GM20431 (cell line): Measurements from ENCODE around the gene CDC42EP4.
"Not testable (repeated sequence)": the region's sequence is repeated elsewhere in the genome, so short reads cannot be mapped to it uniquely, and the experiment has no call there.

Experiments used
- in situ Hi-C: fragments of 300-500 bp; cut with MseI, MboI; formaldehyde crosslinking; loops from one replicate; pipeline ENCODE4 v1.15.0; 2020; ENCODE audit warnings: low sequenced_read_pairs; ENCODE audit not compliant: unreplicated experiment

The CDC42EP4 gene

DNA sequence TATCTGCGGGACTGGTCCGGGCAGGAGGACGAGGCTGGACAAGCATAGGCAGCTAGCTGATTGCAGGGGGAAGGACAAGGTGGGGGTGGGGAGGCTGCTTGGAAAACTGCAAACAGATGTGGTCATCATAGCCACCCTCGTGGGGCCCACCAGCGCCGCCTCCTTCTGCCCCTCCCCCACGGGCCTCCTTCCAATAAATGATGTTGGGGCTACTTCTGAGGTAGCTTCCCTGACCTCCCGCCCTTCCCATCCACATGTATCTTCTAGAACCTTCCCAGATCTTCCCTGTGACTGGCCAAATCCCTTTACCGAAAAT lies 12.3 kb upstream of the CDC42EP4 start:
- in situ Hi-C loops: no loop called here

DNA sequence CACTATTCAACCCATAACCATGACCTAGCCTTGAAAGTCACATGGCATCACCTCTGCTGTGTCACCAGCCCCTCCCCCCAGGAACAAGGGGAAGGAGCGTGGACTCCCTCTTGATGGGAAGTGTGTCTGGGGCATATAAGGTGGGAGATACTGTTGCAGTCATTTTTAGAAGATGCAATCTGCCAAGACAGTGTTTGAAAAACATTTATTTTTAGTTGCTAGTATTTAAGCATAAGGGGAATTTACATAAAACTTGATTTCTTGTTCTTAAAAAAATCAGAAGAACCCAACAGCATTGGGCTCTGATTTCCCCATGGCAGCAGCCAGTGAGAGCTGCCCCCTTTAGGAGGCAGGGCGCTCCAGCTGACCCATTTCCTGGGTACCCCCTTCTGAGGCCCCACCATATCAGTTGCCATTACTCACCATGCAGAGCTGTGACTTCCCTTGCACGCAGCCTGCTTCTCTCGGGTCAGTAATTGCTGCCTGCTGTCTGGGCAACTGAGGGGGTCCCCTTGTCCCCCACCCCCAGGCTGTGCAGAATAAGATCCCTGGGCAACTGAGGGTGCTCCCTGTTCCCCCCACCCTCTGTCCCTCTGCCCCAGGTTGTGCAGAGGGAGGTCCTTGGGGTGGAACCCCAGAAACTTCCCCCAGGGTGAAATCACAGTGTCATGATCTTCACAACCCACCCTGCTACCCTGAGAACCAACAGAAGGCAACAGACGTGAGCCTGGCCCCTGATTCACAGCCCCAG lies 11.8 kb upstream of the CDC42EP4 start:
- in situ Hi-C loops: no loop called here

DNA sequence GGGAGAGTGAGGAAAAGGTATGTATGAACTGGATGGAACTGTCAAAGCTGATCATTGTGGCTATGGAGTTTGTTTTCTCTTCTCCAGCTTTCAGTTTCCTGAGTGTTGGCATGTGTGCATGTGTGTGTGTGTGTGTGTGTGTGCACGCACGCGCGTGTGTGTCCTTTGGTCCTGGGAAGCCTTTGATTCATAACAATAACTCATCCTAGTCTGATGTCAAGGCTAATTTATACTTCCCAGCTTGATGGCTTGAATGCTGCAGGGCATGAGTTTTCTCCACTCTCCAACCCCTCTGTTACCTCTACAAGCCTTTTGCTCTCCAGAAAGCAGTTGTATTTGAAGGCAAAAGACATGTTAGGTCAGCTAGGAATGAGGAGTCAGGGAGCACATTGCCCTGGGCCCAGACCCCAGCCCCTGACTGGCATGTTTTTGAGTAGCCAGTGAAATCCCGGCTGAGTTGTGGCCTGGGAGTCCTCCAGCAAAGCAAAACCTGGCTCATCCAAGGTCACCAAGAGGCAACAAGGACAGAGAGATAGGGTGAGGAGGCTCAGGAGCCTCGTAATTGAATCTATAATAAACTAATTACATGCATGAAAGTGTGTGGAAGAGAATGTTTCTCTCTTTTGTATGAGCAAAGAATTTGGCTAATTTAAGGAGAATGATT lies 8.9 kb upstream of the CDC42EP4 start:
- in situ Hi-C loops: no loop called here

DNA sequence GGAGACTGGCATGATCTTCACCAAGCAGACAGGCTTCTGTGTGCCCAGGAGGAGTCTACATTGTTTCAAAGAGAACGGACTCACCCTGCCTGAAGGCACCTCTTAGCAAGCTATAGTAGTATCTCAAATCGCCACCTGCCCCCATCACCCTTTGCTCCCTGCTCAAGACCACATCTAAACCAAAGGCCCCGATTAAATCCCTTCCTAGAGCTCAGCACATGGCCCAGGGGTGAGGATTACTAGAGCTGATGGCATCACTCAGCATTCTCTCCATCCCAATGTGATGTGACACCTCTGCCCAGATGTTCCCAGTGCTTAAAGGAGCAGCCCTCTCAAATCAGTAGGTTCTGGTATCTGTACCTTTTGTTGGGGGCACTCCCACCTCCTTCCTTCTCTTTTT lies 8.0 kb upstream of the CDC42EP4 start:
- in situ Hi-C loops: no loop called here

DNA sequence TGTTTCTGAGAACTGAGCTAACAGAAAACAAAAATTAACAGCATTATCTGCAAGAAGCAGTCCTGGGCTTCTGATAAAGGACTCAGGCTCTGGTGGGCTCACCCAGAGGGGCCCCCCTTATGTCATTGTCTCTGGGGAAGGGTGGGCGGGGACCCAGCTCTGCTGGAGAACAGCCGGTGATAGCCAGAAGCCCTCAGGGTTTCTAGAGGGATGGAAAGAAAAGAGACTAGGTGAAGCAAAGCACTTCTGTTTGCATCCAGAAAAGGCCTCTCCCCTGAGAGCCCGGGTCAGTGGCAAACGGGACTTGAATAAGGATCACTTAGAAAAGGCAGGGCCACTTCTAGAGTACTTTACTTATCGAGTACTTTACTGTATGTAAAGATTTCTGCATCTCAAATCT lies 7.0 kb upstream of the CDC42EP4 start:
- in situ Hi-C loops: no loop called here

DNA sequence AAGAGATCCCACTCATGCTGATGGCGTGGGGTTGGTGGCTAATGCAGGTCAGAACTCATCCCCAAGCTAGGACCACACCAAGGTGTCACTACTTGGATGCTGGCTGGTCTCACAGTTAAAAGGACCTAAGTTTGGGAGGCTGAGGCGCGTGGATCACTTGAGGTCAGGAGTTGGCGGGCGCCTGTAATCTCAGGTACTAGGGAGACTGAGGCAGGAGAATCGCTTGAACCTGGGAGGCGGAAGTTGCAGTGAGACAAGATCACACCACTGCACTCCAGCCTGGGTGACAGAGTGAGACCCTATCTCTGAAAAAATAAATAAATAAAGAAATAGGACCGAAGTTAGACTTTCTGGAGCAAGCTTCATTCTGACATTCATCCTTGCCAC lies 6.6 kb upstream of the CDC42EP4 start:
- in situ Hi-C loops: no loop called here

DNA sequence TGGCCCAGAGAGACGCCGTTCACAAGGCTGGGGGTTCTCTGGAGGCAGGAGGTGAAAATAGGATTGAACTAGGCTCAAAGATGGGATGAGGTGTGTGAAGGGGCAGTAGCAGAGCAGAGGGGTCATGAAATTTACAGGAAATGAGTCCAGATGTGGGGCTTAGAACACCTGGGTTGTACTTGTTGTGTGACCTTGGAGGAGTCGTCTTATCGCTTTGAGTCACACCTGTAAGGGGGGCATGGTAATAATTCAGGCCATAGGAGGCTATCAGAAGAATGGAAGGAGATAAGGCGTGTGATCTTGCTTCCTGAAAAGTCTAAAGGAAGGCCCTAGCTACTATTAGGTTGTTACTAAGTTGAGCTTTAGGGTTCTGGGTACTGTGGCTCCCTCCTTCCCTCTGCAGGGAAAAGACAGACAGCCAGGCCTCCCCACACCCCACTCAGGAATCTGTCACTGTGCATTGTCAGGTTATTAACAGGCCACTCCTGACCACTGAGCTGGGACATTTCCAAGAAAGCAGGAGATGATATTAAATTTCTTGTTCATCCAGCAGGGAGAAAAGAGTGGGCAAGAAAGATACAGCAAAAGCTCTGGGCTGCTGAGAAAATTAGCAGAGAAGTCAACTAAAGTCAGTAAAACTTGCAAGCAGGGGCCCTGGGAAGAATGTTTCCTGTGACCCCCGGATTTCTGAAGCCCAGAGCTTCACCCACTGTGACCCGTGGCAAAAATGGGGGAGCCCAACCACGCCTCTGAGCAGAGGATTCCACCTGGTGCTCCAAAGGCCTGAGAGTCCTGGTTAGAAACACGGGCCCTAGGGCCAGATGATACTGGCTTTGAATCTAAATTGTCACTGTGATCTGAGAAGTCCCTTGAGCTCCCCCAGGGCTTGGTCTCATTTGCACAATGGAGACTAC lies 6.0 kb upstream of the CDC42EP4 start:
- in situ Hi-C loops: no loop called here

DNA sequence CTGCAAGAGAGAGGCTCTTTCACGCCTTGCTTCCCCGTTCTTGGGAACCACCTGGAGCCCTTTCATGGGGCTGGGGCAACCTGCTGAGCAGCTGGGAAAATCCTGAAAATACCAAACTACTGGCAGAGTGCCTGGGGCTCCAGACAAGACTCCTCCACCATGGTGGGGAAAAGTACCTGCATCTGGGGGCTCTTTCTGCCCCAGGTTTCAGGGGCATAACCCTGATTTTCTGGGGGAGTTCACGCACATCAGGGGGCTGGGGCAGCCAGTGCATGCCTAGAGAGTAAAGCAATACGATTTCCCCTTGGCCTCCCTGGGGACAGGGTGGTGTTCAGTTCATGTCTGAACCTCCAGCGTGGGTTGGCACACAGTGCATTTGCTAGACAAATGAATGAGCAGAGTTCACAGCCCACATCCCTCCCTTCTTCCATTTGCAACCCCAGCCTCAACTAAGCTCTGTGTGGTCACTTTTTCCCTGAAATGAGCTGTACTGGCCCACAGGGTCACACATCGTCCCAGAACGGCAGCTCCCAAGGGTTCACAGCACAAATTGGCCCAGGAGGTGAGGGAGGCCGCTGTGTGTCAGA lies 5.2 kb upstream of the CDC42EP4 start:
- in situ Hi-C loops: no loop called here

DNA sequence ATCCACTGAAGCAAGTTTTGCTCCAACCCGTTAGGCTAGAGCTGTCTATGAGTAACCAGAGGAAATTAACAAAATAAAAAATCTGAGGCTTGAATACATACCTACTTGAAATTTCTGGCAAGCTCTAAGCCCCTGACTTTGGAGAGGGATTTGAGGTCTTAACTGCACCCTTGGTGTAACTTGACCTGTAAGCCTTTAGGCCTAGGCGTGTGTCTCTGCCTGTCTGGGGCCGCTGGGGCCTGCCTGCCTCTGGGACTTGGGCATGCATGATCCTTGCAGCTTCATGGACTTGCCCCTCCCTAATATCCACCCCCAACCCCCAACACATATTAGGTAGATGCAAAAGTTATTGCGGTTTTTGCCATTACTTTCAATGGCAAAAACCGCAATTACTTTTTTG lies 3.7 kb upstream of the CDC42EP4 start:
- in situ Hi-C loops: no loop called here

DNA sequence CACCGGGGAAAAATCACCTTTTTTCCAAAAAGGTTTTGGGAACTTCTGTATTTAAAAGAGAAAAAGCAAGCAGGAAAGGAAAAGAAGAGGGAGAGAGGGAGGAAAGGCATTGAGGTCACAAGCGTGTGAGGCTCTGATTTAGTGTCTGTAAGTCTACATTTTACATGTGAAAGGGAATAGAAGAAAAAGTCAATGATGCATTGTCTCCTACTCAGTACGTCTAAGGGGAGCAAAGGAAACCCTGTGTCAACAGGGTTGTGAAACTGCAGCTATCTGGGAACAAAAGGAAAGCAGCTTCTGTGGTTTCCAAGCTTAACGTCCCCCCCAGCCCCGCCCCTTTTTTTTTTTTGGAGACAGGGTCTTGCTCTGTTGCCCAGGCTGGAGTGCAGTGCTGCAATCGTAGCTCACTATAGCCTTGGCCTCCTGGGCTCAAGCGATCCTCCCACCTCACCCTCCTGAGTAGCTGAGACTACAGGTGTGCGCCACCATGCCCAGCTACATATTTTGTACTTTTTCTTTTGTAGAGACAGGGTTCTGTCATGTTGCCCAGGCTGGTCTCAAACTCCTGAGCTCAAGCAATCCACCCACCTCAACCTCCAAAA lies 1.8 kb upstream of the CDC42EP4 start:
- in situ Hi-C loops: no loop called here

DNA sequence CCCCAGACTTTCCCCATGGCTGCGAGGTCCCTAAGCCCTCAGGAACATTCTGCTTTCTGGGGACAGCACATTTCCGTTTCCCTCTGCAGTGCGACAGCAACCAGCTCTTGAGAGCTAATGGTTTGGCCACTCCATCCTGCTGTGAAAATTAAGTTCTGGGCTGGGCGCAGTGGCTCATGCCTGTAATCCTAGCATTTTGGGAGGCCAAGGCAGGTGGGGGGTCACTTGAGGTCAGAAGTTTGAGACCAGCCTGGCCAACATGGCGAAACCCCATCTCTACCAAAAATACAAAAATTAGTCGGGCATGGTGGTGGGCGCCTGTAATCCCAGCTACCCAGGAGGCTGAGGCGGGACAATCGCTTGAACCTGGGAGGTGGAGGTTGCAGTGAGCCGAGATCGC lies 1.1 kb upstream of the CDC42EP4 start:
- in situ Hi-C loops: not testable (repeated sequence)

DNA sequence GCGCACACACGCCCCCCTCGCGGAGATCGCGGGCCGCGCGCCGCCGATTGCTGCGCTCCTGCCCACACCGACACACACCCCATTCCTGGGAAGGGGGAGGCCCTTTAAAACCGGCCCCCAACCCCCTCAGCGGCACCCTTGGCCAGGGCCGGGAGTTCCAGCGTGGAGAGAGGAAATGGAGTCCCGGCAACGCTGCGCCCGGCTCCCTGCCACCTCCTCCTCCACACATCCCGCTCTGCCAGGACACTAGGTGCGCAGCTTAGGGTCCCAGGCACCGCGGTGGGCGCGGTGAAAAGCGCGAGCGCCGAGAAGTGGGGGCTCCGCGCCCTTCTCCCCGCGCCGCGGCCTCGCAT lies 397 bp downstream of the CDC42EP4 start:
- in situ Hi-C loops: no loop called here

DNA sequence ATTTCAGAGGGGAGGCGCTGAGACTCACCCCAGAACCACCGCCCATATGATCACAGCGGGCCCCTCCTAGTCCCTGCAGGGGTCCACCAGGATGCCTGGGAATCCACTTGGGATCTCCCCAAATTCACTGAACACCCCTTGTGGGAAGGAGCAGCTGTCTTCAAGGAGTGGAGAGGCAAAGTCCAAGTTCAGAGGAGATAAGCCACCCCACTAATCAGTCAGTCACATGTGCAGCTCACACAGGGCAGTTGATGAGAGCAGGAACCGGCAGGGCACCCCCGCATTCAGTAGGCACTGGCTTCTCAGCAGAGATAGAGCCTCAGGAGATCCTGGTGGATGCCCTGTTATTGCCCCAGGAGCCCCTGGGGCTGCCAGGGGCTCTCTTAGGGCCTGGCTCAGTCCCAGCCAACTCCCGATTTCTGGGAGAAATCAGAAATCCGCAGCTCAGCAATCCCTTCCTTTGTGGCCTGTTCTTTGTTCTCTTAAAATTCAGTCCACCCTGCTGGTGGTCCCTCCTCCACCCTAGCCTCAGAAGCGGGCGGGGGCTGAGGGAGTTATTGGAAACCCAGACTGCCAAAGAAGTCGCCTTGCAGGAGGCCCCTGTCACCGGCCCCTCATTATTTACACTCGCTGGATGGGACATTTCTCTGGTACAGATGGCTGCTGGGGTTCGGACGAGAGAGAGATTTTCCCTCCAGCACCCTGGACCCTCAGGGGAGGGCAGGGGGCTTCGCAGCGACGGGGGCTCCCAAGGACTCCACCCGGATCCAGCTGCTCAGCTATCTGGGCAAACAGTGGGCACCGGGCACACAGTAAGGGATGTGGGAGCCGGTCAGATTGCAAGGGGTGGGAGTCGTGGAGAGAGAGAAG lies 1.8 kb downstream of the CDC42EP4 start:
- in situ Hi-C loops: no loop called here

DNA sequence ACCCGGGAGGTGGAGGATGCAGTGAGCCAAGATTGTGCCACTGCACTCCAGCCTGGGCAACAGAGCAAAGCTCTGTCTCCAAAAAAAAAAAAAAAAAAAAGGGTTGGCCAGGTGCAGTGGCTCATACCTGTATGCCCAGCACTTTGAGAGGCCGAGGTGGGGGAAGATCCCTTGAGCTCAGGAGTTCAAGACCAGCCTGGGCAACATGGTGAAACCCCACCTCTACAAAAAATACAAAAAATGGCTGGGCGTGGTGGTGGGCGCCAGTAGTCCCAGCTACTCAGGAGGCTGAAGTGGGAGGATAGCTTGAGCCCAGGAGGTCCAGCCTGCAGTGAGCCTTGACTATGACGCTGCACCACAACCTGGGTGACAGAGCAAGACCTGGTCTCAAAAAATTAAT lies 2.8 kb downstream of the CDC42EP4 start:
- in situ Hi-C loops: not testable (repeated sequence)

DNA sequence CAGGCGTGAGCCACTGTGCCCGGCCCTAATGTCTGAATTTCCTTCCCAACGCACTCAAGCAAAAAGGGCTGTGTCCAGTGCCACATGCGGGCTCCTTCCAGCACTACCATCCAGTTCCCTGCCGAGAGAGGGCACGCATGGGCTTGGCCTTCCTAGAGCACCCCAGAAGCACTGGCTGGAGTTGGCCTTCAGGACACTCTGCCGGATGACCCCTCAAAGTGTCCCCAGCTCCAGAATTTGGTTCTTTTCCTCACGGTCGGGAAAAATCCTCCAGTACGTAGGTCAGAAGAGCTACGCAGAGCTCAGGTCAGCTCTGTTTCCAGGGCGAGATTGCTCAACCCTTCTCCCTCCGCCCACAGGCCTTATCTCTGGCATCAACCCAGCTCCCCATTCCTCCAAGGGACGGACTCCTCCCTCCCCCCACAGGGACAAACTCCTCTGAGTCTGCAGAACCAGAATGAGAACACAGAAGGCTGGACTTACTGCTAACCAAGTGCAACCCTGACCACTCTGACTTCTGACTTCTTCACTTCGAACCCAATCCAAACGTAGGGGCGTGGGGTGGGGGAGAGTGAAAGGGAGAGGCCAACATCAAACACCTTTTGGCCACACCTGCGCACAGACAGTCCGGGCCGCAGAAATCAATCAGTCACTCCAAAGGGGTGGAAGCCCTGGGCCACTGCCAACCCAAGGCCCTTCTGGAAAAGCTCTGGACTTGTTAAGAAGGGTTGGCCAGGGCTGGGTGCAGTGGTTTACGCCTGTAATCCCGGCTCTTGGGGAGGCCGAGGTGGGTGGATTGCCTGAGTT lies 3.6 kb downstream of the CDC42EP4 start:
- in situ Hi-C loops: no loop called here

DNA sequence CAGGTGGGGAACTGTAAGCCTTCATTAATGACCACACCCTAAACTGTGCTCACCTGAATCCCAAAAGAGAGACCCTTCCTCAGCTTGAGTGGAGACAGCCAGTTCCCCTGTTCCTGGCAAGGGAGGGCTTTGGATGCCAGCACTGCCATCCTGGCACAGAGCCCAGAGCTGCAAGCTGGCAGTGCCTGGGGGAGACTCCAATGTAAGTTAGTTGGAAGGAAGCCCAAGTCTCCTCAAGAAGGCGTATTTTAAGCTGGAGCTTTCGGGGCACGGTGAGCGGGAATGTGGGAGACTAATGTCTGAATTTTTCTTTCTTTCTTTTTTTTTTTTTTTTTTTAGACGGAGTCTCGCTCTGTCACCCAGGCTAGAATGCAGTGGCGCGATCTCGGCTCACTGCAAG lies 4.7 kb downstream of the CDC42EP4 start:
- in situ Hi-C loops: no loop called here

DNA sequence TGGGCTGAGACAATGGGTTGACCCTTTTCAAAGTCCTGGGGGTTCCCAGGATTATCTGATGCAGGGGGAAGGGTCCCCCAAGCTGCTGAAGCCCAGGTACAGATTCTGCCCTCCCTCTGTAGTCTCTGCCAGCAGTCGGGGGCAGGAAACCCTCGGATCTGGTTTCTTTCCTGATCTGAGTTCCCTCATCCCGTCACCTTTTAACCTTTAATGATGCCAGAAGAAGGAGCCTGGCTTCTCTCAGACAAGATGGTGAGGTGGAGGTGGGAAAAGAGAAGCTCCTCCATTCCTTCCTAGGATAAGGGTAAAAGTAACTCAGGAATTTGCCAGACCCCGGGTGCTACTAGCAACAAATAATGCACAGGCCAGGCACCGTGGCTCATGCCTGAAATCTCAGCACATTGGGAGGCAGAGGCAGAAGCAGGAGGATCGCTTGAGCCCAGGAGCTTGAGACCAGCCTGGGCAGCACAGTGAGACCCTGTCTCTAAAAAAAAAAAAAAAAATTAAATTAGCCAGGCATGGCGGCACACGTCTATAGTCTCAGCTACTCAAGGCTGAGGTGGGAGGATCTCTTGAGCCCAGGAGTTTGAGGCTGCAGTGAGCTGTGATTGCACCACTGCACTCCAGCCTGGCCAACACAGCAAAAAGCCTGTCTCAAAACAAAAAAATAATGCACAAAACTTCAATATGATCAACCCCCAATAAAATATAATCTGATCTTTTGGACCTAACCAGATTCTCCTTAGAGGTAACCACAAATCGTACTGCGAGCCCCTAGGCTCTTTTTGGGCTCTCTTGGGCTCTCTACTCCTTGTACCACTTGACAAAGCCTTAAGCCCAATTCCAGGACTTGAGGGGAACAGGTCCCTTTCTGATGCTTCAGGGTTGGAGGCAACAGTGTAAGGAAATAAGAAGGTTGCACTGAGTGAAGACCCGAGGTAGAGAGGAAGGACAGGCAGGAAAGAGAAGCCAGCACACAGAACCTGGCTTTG lies 5.7 kb downstream of the CDC42EP4 start:
- in situ Hi-C loops: no loop called here
